Loucy (cell line): ENCODE data around the gene SEMA6A.

Experiments
- H2AFZ ChIP-seq: fragments of 200-600 bp; sonication (generic); 2 replicates; pipeline ENCODE4 v1.6.0; 2016; ENCODE audit warnings: antibody characterized with exemption, mild to moderate bottlenecking, low read length, moderate library complexity
- H3F3A ChIP-seq: fragments of 200-600 bp; 2 replicates; pipeline ENCODE4 v1.6.0; 2016; ENCODE audit warnings: antibody characterized with exemption, low read depth, mild to moderate bottlenecking
- H3K27me3 ChIP-seq: fragments of 200-600 bp; sonication (generic); 2 replicates; pipeline ENCODE4 v1.6.1; 2014; ENCODE audit warnings: low read length, mild to moderate bottlenecking; ENCODE audit not compliant: insufficient read depth, poor library complexity, severe bottlenecking
- H3K36me3 ChIP-seq: fragments of 200-600 bp; sonication (generic); 2 replicates; pipeline ENCODE4 v1.6.1; 2016; ENCODE audit warnings: low read length; ENCODE audit not compliant: insufficient read depth
- H3K4me1 ChIP-seq: fragments of 200-600 bp; sonication (generic); 2 replicates; pipeline ENCODE4 v1.5.1; 2014; ENCODE audit warnings: low read length, mild to moderate bottlenecking; ENCODE audit not compliant: insufficient read depth, poor library complexity, severe bottlenecking
- H3K4me2 ChIP-seq: fragments of 200-600 bp; sonication (generic); 2 replicates; pipeline ENCODE4 v1.6.0; 2014; ENCODE audit warnings: antibody characterized with exemption, low read length, low read depth, mild to moderate bottlenecking; ENCODE audit not compliant: poor library complexity, severe bottlenecking
- H3K4me3 ChIP-seq: fragments of 200-600 bp; sonication (generic); 2 replicates; pipeline ENCODE4 v1.5.1; 2014; ENCODE audit warnings: low read length, mild to moderate bottlenecking, mixed read lengths; ENCODE audit not compliant: poor library complexity, severe bottlenecking
- H3K79me2 ChIP-seq: fragments of 200-600 bp; sonication (generic); 2 replicates; pipeline ENCODE4 v1.6.1; 2014; ENCODE audit warnings: low read length; ENCODE audit not compliant: insufficient read depth
- H3K9ac ChIP-seq: fragments of 200-600 bp; sonication (generic); 2 replicates; pipeline ENCODE4 v1.6.0; 2014; ENCODE audit warnings: mild to moderate bottlenecking, low read depth, low read length, moderate library complexity; ENCODE audit not compliant: poor library complexity, severe bottlenecking
- H3K9me2 ChIP-seq: fragments of 200-600 bp; sonication (generic); replicated peaks from 2 replicates; pipeline ENCODE4 v1.6.1; 2016; ENCODE audit warnings: low read depth, low read length, mixed read lengths
- H3K9me3 ChIP-seq: fragments of 200-600 bp; sonication (generic); 2 replicates; pipeline ENCODE4 v1.6.1; 2014; ENCODE audit warnings: mild to moderate bottlenecking, antibody characterized with exemption, low read length, low read depth; ENCODE audit not compliant: insufficient read depth
- H4K20me1 ChIP-seq: fragments of 200-600 bp; sonication (generic); 2 replicates; pipeline ENCODE4 v1.6.0; 2014; ENCODE audit warnings: antibody characterized with exemption, low read length, mild to moderate bottlenecking; ENCODE audit not compliant: insufficient read depth, poor library complexity, severe bottlenecking
- EZH2phosphoT487 ChIP-seq: fragments of 200-600 bp; IDR thresholded peaks from 2 replicates; pipeline ENCODE4 v1.6.1; 2018; ENCODE audit warnings: antibody characterized with exemption, mild to moderate bottlenecking, moderate library complexity, borderline replicate concordance
- TF ChIP-seq, protein P1 (sequence below): fragments of 200-600 bp; sonication (generic); conservative IDR thresholded peaks from 2 replicates; pipeline ENCODE4 v1.5.1; 2014; ENCODE audit warnings: mild to moderate bottlenecking, antibody characterized with exemption, low read length

The SEMA6A gene

DNA sequence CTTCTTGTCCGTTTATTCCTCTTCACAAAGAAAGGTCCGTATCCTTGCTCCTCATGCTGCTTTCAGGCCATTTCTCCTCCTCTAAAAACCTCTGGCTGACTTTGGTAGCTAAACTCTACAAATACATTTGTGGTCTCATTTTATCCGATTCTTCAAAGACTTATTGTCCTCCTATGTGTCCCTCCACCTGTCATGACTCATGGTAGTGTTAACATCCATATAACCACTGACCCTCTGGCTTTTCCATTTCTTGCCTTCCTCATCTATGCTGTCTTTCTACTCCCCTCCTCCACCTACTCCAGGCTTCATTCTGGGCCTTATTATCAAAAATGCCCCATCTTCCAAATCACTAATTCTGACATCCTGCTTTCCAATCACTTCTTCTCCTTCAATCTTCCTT is 4.1 kb upstream of the SEMA6A start:
- no peak for TF ChIP-seq EZH2phosphoT487
- TF ChIP-seq, protein P1, sequence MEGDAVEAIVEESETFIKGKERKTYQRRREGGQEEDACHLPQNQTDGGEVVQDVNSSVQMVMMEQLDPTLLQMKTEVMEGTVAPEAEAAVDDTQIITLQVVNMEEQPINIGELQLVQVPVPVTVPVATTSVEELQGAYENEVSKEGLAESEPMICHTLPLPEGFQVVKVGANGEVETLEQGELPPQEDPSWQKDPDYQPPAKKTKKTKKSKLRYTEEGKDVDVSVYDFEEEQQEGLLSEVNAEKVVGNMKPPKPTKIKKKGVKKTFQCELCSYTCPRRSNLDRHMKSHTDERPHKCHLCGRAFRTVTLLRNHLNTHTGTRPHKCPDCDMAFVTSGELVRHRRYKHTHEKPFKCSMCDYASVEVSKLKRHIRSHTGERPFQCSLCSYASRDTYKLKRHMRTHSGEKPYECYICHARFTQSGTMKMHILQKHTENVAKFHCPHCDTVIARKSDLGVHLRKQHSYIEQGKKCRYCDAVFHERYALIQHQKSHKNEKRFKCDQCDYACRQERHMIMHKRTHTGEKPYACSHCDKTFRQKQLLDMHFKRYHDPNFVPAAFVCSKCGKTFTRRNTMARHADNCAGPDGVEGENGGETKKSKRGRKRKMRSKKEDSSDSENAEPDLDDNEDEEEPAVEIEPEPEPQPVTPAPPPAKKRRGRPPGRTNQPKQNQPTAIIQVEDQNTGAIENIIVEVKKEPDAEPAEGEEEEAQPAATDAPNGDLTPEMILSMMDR, result no peak
- no peak overlapping the region for H3K4me3 ChIP-seq
- H3K4me2 ChIP-seq, result no peak overlapping the region
- no peak overlapping the region for H2AFZ ChIP-seq
- H4K20me1 ChIP-seq, result no peaks in the 10 kb centered on the region
- peaks cover 8% of the 10 kb centered on the region for H3K27me3 ChIP-seq
- no peaks in the 10 kb centered on the region for H3K9me3 ChIP-seq
- H3K36me3 ChIP-seq, result no peaks in the 10 kb centered on the region
- no peaks in the 10 kb centered on the region for H3K79me2 ChIP-seq
- peaks cover 17% of the 10 kb centered on the region for H3K4me1 ChIP-seq
- H3F3A ChIP-seq, result no peaks in the 10 kb centered on the region
- H3K9me2 ChIP-seq, result no peaks in the 10 kb centered on the region
- no peak overlapping the region for H3K9ac ChIP-seq

DNA sequence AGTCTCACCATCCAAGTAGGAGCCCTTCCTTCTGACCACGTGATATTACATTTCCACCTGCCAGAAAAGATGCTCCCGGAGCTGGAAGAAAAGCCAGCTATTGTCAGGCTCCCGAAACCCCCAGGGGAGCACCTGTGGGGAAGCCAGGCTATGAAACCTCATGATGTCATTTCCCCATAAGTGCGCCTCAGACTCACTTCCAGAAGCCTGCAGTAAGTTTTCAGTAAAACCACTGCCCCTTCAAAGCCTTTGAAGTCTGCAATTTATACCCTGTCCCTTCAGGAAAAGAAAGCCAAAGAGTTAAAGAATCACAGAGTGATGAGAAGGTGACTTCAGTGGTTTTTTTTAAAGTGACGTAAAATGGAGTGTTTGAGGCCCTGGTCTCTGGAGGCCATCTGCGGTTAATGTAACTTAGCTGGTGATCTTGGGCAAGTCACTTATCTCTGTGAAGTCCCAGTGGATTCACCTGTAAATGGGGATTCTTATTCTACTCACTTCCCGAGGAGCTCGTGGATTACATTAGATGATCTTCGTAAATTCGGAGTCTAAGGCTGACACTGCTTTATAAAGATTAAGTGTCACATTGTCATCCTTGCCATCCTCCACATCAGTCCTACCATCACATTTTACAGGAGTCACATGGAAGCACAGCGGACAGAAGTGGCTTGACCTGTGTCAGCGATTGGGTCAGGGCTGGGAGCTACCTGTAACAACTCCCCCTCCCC is 2.6 kb upstream of the SEMA6A start:
- H3K4me3 ChIP-seq, result peak overlapping the region; percentile 77
- no peaks in the 10 kb centered on the region for H3K36me3 ChIP-seq

DNA sequence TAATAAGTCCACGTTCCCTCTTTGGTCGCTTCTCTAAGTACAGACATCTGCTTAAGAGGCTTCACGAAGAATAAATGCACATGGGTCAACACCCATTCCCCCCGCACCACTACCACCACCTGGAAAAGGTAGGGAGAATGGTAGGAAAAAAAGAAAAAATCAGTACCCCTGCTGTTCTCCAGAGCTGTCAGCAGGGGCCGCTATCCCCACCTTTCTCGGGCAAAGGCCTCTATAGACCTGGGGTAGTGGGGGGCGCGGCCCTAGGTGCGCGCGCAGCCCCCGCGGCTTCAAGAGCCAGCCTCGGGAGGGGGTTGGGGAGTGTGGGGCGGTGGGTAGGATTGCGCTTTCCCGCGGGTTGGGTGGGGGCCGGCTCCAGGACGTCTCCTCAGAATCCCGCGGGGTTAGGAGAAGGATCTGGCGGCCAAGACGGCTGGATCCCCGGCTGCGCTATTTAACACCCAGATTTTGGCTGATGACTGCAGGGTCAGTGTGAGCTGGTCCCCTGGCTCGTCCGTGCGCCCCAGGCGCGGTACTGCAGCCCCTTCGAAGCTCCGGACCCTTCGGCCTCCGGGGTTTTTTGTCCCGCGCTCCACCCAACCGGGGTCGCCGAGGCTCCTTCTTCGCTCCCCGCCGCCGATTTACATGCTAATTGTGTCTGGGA is 1.6 kb upstream of the SEMA6A start:
- Histone ChIP-seq H2AFZ (peak overlapping the region; percentile 75), H4K20me1 (no peaks in the 10 kb centered on the region), H3F3A (no peaks in the 10 kb centered on the region), H3K4me1 (peaks cover 17% of the 10 kb centered on the region), H3K9me2 (no peaks in the 10 kb centered on the region), H3K79me2 (no peaks in the 10 kb centered on the region), H3K4me2 (peak overlapping the region; percentile 96), H3K9ac (no peak overlapping the region), H3K36me3 (no peaks in the 10 kb centered on the region), H3K9me3 (no peaks in the 10 kb centered on the region), H3K27me3 (peaks cover 28% of the 10 kb centered on the region), H3K4me3 (peak overlapping the region; percentile 77)
- TF ChIP-seq, protein P1, result peak; percentile 71
- no peak for TF ChIP-seq EZH2phosphoT487

More for the DNA sequence above, 2.6 kb upstream of the SEMA6A start:
- Histone ChIP-seq H3K9me3 (no peaks in the 10 kb centered on the region), H2AFZ (no peak overlapping the region), H3K27me3 (peaks cover 22% of the 10 kb centered on the region), H3K4me2 (peak overlapping the region; percentile 96), H3K9me2 (no peaks in the 10 kb centered on the region), H3K9ac (no peak overlapping the region), H3K4me1 (peaks cover 17% of the 10 kb centered on the region), H4K20me1 (no peaks in the 10 kb centered on the region), H3F3A (no peaks in the 10 kb centered on the region), H3K79me2 (no peaks in the 10 kb centered on the region)
- TF ChIP-seq EZH2phosphoT487, result no peak
